Stomach (tissue), 4 donors: Measurements from ENCODE around the gene SNCA.
A peak's percentile ranks its signal among the peaks of the same experiment; 100 is the strongest.

ENCODE experiments used
- EP300 ChIP-seq: sonication (generic); formaldehyde crosslinking; IDR thresholded peaks from one replicate; pipeline ENCODE4 v1.6.1; 2017; ENCODE audit warnings: antibody characterized with exemption
- TF ChIP-seq, protein P1 (sequence below), 7 experiments: fragments of 450-650 bp in 4 of 7; fragments of 200-600 bp in 3 of 7; sonication (generic) in 3 of 7; IDR thresholded peaks; one replicate each; pipeline ENCODE4 v1.5.1; 2016 to 2019; ENCODE audit warnings: antibody characterized with exemption in 7 of 7, control low read depth in 2 of 7, mild to moderate bottlenecking in 1 of 7

DNA sequence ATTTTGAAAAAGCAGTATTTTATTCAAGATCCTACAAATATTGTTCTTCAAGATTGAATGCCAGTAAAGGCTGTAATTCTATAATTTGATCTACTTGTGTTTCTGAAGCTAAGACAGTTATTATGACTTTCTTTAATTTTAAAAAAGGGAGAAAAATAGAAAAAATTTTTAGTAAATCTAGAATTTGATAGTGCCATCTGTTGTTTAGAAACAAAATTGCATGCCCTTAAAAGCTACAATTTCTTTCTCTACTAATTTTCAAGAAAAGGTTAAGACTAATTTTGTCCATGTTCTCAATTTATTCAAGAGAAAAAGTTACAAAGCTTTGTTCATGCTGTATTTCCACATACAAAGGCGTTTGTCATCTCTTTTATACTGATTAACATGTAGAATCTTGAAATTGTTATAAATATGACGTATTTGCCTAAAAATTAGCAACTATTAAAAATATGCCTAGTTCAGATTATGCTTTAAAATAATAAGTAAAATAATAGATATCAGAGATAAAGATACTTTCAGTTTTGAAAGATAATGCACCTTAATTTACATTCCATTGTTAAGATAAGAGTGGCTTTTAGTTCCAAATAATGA is 32.1 kb upstream of the SNCA start:
- TF ChIP-seq EP300 = no peak
- TF ChIP-seq, protein P1, sequence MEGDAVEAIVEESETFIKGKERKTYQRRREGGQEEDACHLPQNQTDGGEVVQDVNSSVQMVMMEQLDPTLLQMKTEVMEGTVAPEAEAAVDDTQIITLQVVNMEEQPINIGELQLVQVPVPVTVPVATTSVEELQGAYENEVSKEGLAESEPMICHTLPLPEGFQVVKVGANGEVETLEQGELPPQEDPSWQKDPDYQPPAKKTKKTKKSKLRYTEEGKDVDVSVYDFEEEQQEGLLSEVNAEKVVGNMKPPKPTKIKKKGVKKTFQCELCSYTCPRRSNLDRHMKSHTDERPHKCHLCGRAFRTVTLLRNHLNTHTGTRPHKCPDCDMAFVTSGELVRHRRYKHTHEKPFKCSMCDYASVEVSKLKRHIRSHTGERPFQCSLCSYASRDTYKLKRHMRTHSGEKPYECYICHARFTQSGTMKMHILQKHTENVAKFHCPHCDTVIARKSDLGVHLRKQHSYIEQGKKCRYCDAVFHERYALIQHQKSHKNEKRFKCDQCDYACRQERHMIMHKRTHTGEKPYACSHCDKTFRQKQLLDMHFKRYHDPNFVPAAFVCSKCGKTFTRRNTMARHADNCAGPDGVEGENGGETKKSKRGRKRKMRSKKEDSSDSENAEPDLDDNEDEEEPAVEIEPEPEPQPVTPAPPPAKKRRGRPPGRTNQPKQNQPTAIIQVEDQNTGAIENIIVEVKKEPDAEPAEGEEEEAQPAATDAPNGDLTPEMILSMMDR (IDR thresholded peaks at IDR 0.05) = peak in 3 of 7 experiments; percentile 8 to 37 (median 34)
